ENCODE data around the gene MYO7B. TPM values are rescaled to one million over a fixed set of nuclear protein-coding genes. Genes with fewer than 3 reads are reported as not detected.

The MYO7B gene
- total RNA-seq, 1 donor from 2014 or later = 0.44 TPM

DNA sequence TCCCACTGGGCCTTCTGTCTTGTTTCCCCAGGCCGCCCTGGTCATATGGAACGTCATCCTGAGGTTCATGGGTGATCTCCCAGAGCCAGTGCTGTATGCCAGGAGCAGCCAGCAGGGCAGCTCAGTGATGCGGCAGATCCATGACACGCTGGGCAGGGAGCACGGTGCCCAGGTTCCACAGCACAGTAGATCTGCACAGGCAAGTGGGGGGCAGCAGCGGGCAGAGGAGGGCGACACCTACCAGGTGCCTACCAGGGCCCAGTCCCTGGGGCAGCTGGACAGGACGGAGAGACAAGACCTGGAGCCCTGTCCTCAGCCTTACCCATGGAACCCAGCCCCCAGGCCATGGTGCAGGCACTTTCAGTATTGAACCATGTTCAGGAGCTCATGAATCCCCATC, 74.3 kb downstream of the MYO7B start:
- Histone ChIP-seq H3K27me3 (ENCODE audit: low read depth) (no peaks in the 10 kb centered on the region), H3K4me3 (no peak overlapping the region), H3K36me3 (no peaks in the 10 kb centered on the region), H3K4me1 (no peaks in the 10 kb centered on the region), H3K27ac (replicated peaks) (no peak overlapping the region), H3K9me3 (replicated peaks) (peaks cover 29% of the 10 kb centered on the region)
- no peak for TF ChIP-seq CTCF (IDR thresholded peaks at IDR 0.05; ENCODE audit: borderline replicate concordance)
- no peak for DNase-seq
- intact Hi-C loops (cut with micrococcal nuclease) = no loop called here

- Histone ChIP-seq H3K27me3 (ENCODE audit: low read depth) (no peaks in the 10 kb centered on the region), H3K4me1 (no peaks in the 10 kb centered on the region), H3K9me3 (replicated peaks) (peaks cover 29% of the 10 kb centered on the region), H3K36me3 (no peaks in the 10 kb centered on the region), H3K27ac (replicated peaks) (no peak overlapping the region), H3K4me3 (no peak overlapping the region)
- no peak for DNase-seq
- intact Hi-C loops (cut with micrococcal nuclease) = no loop called here
- no peak for TF ChIP-seq CTCF (IDR thresholded peaks at IDR 0.05; ENCODE audit: borderline replicate concordance)
These were observed 75.1 kb downstream of the MYO7B start for GRCh38 chr2:127610561-127610960.

DNA sequence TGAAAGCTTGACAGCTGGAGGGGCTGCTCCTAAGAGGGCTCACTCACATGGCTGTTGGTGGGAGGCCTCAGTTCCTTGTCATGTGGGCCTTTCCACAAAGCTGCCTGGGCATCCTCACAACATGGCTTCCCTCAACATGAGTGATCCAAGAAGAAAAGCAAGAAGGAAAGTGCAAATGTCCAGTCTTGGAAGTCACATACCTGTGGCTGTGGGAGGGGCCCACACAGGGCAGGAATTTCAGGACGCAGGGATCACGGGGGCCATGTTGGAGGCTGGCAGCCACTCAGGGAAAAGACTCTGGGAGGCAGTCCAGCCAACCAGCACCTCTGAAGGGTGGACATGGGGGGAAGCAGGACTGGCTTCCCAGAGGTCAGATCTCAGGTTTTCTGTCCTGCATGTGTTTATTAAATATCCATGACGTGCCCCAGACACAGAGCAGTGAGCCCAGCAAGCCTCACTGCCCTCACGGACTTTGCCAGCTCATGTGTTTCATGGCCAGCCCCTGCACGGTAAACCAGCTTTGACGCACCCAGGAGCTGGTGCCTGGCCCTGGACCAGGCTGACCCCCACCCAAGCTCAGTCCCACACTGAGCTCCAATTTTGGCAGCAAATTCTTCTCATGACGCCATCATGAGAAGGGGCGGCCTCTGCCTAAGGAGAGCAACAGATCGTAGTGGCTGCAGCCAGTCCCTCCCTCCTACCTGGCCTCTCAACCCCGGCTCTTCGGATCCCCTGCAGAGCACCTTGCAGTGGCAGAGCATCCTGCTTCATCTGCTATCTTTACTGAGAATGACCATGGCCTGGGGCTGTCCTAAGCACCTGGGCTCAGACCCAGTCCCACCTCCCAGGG, 75.8 kb downstream of the MYO7B start:
- H3K4me1 ChIP-seq = no peaks in the 10 kb centered on the region
- no peaks in the 10 kb centered on the region for H3K27me3 ChIP-seq (ENCODE audit: low read depth)
- H3K4me3 ChIP-seq = no peak overlapping the region
- peaks cover 29% of the 10 kb centered on the region for H3K9me3 ChIP-seq (replicated peaks)
- intact Hi-C loops (cut with micrococcal nuclease) = no loop called here
- H3K36me3 ChIP-seq = no peaks in the 10 kb centered on the region
- TF ChIP-seq CTCF (IDR thresholded peaks at IDR 0.05; ENCODE audit: borderline replicate concordance) = no peak
- DNase-seq = no peak
- H3K27ac ChIP-seq (replicated peaks) = no peak overlapping the region

GRCh38 chr2:127612111-127612822, 76.8 kb downstream of the MYO7B start:
- no peaks in the 10 kb centered on the region for H3K27me3 ChIP-seq (ENCODE audit: low read depth)
- H3K36me3 ChIP-seq = no peaks in the 10 kb centered on the region
- H3K9me3 ChIP-seq (replicated peaks) = peaks cover 29% of the 10 kb centered on the region
- intact Hi-C loops (cut with micrococcal nuclease) = no loop called here
- H3K4me1 ChIP-seq = no peaks in the 10 kb centered on the region
- TF ChIP-seq CTCF (IDR thresholded peaks at IDR 0.05; ENCODE audit: borderline replicate concordance) = no peak
- no peak for DNase-seq
- no peak overlapping the region for H3K27ac ChIP-seq (replicated peaks)
- H3K4me3 ChIP-seq = no peak overlapping the region

DNA sequence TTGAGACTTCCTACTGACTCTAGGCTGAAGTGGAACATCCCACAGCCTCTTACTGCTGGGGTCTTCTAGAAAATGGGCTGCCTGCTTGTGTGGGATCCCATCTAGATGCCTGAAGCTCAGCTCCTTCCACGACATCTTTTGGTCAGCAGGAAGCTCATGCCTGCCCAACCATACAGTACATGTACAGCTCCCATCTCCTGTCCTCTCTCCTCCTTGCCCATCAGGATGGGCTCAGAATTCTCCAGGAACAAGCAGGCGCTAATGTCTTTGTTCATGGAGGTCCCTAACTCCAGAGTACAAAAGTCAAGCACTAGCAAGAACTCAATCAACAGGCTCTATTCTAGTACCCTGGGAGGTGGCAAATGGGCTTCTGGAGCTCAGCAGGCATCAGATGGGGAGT, 78.8 kb downstream of the MYO7B start:
- DNase-seq = no peak
- peaks cover 29% of the 10 kb centered on the region for H3K9me3 ChIP-seq (replicated peaks)
- intact Hi-C loops (cut with micrococcal nuclease) = no loop called here
- TF ChIP-seq CTCF (IDR thresholded peaks at IDR 0.05; ENCODE audit: borderline replicate concordance) = no peak
- H3K27me3 ChIP-seq (ENCODE audit: low read depth) = no peaks in the 10 kb centered on the region
- no peak overlapping the region for H3K4me3 ChIP-seq
- H3K27ac ChIP-seq (replicated peaks) = no peak overlapping the region
- no peaks in the 10 kb centered on the region for H3K36me3 ChIP-seq
- no peaks in the 10 kb centered on the region for H3K4me1 ChIP-seq
